ENCODE data around the gene SASH3.
A peak's percentile ranks its signal among the peaks of the same experiment; 100 is the strongest.

SASH3 gene

GRCh38 chrX:129818123-129818522 lies 38.4 kb downstream of the SASH3 start:
- DNase-seq, result no peak

GRCh38 chrX:129823115-129823514 lies 43.4 kb downstream of the SASH3 start:
- peak; percentile 39 for DNase-seq

- no peak for DNase-seq
Measured at GRCh38 chrX:129823522-129823921, 43.8 kb downstream of the SASH3 start.

GRCh38 chrX:129824620-129825019 lies 44.9 kb downstream of the SASH3 start:
- DNase-seq, result no peak

- no peak for DNase-seq
Measured at GRCh38 chrX:129825746-129826505, 46.2 kb downstream of the SASH3 start.

GRCh38 chrX:129830494-129830893 lies 50.7 kb downstream of the SASH3 start:
- no peak for DNase-seq

- DNase-seq, result no peak
Measured at GRCh38 chrX:129831091-129831885, 51.5 kb downstream of the SASH3 start.

GRCh38 chrX:129833153-129833990 lies 53.6 kb downstream of the SASH3 start:
- no peak for DNase-seq

GRCh38 chrX:129836827-129837226 lies 57.1 kb downstream of the SASH3 start:
- no peak for DNase-seq

- DNase-seq, result no peak
Measured at GRCh38 chrX:129840344-129840743, 60.6 kb downstream of the SASH3 start.

GRCh38 chrX:129842510-129843208 lies 62.9 kb downstream of the SASH3 start:
- no peak for DNase-seq

GRCh38 chrX:129843209-129843458 lies 63.4 kb downstream of the SASH3 start:
- no peak for DNase-seq

- peak; percentile 80 for DNase-seq
Measured at GRCh38 chrX:129843459-129844306, 63.9 kb downstream of the SASH3 start, which contains the start of gene ZDHHC9. Gene ZDHHC9 (minus strand): TSS chrX:129843886. CDS start chrX:129841945, 1,941 bp downstream.
